Loucy (cell line): ENCODE data around the gene DNAI4.

Experiments
- H2AFZ ChIP-seq: fragments of 200-600 bp; sonication (generic); 2 replicates; pipeline ENCODE4 v1.6.0; 2016; ENCODE audit warnings: antibody characterized with exemption, mild to moderate bottlenecking, low read length, moderate library complexity
- H3F3A ChIP-seq: fragments of 200-600 bp; 2 replicates; pipeline ENCODE4 v1.6.0; 2016; ENCODE audit warnings: antibody characterized with exemption, low read depth, mild to moderate bottlenecking
- H3K27me3 ChIP-seq: fragments of 200-600 bp; sonication (generic); 2 replicates; pipeline ENCODE4 v1.6.1; 2014; ENCODE audit warnings: low read length, mild to moderate bottlenecking; ENCODE audit not compliant: insufficient read depth, poor library complexity, severe bottlenecking
- H3K36me3 ChIP-seq: fragments of 200-600 bp; sonication (generic); 2 replicates; pipeline ENCODE4 v1.6.1; 2016; ENCODE audit warnings: low read length; ENCODE audit not compliant: insufficient read depth
- H3K4me1 ChIP-seq: fragments of 200-600 bp; sonication (generic); 2 replicates; pipeline ENCODE4 v1.5.1; 2014; ENCODE audit warnings: low read length, mild to moderate bottlenecking; ENCODE audit not compliant: insufficient read depth, poor library complexity, severe bottlenecking
- H3K4me2 ChIP-seq: fragments of 200-600 bp; sonication (generic); 2 replicates; pipeline ENCODE4 v1.6.0; 2014; ENCODE audit warnings: antibody characterized with exemption, low read length, low read depth, mild to moderate bottlenecking; ENCODE audit not compliant: poor library complexity, severe bottlenecking
- H3K4me3 ChIP-seq: fragments of 200-600 bp; sonication (generic); 2 replicates; pipeline ENCODE4 v1.5.1; 2014; ENCODE audit warnings: low read length, mild to moderate bottlenecking, mixed read lengths; ENCODE audit not compliant: poor library complexity, severe bottlenecking
- H3K79me2 ChIP-seq: fragments of 200-600 bp; sonication (generic); 2 replicates; pipeline ENCODE4 v1.6.1; 2014; ENCODE audit warnings: low read length; ENCODE audit not compliant: insufficient read depth
- H3K9ac ChIP-seq: fragments of 200-600 bp; sonication (generic); 2 replicates; pipeline ENCODE4 v1.6.0; 2014; ENCODE audit warnings: mild to moderate bottlenecking, low read depth, low read length, moderate library complexity; ENCODE audit not compliant: poor library complexity, severe bottlenecking
- H3K9me2 ChIP-seq: fragments of 200-600 bp; sonication (generic); replicated peaks from 2 replicates; pipeline ENCODE4 v1.6.1; 2016; ENCODE audit warnings: low read depth, low read length, mixed read lengths
- H3K9me3 ChIP-seq: fragments of 200-600 bp; sonication (generic); 2 replicates; pipeline ENCODE4 v1.6.1; 2014; ENCODE audit warnings: mild to moderate bottlenecking, antibody characterized with exemption, low read length, low read depth; ENCODE audit not compliant: insufficient read depth
- H4K20me1 ChIP-seq: fragments of 200-600 bp; sonication (generic); 2 replicates; pipeline ENCODE4 v1.6.0; 2014; ENCODE audit warnings: antibody characterized with exemption, low read length, mild to moderate bottlenecking; ENCODE audit not compliant: insufficient read depth, poor library complexity, severe bottlenecking
- EZH2phosphoT487 ChIP-seq: fragments of 200-600 bp; IDR thresholded peaks from 2 replicates; pipeline ENCODE4 v1.6.1; 2018; ENCODE audit warnings: antibody characterized with exemption, mild to moderate bottlenecking, moderate library complexity, borderline replicate concordance
- TF ChIP-seq, protein P1 (sequence below): fragments of 200-600 bp; sonication (generic); conservative IDR thresholded peaks from 2 replicates; pipeline ENCODE4 v1.5.1; 2014; ENCODE audit warnings: mild to moderate bottlenecking, antibody characterized with exemption, low read length

DNAI4 gene

DNA sequence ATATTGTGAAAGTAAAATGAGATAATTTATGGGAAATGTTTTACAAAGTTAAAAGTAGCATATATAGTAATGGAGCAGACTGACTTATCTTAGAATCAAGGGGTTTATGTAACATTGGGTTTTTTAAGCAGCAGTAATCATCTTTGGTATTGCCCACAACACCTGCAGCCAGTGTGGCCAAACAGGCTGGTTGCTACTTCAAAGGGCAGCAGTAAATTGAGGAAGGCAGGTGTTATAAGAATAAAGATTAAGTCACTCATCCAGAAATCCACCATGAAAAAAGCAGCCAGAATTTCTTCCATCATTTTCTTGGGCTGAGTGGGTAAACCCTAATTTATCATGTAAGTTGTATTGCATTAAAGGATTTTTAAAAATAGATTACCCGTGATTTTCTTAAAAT lies 155.7 kb downstream of the DNAI4 start:
- no peaks in the 10 kb centered on the region; the same call in 1 of the 2 replicates for H3F3A ChIP-seq
- H3K9me3 ChIP-seq, result no peaks in the 10 kb centered on the region
- TF ChIP-seq EZH2phosphoT487, result no peak
- TF ChIP-seq, protein P1, sequence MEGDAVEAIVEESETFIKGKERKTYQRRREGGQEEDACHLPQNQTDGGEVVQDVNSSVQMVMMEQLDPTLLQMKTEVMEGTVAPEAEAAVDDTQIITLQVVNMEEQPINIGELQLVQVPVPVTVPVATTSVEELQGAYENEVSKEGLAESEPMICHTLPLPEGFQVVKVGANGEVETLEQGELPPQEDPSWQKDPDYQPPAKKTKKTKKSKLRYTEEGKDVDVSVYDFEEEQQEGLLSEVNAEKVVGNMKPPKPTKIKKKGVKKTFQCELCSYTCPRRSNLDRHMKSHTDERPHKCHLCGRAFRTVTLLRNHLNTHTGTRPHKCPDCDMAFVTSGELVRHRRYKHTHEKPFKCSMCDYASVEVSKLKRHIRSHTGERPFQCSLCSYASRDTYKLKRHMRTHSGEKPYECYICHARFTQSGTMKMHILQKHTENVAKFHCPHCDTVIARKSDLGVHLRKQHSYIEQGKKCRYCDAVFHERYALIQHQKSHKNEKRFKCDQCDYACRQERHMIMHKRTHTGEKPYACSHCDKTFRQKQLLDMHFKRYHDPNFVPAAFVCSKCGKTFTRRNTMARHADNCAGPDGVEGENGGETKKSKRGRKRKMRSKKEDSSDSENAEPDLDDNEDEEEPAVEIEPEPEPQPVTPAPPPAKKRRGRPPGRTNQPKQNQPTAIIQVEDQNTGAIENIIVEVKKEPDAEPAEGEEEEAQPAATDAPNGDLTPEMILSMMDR, result no peak
- H3K27me3 ChIP-seq, result no peaks in the 10 kb centered on the region
- H3K36me3 ChIP-seq, result no peaks in the 10 kb centered on the region
- H3K9ac ChIP-seq, result peak overlapping the region; percentile 45
- no peaks in the 10 kb centered on the region for H3K9me2 ChIP-seq
- H3K4me3 ChIP-seq, result peak overlapping the region; percentile 61
- H4K20me1 ChIP-seq, result no peaks in the 10 kb centered on the region
- no peak overlapping the region for H2AFZ ChIP-seq
- H3K79me2 ChIP-seq, result no peaks in the 10 kb centered on the region
- H3K4me2 ChIP-seq, result peak overlapping the region; percentile 67
- H3K4me1 ChIP-seq, result peaks cover 18% of the 10 kb centered on the region

GRCh38 chr1:66767626-66768025 lies 157.0 kb downstream of the DNAI4 start:
- H3K79me2 ChIP-seq, result no peaks in the 10 kb centered on the region
- H3K36me3 ChIP-seq, result no peaks in the 10 kb centered on the region
- no peaks in the 10 kb centered on the region for H3K9me2 ChIP-seq
- H3K4me2 ChIP-seq, result no peak overlapping the region
- no peak overlapping the region for H3K9ac ChIP-seq
- no peaks in the 10 kb centered on the region for H3K9me3 ChIP-seq
- no peaks in the 10 kb centered on the region for H4K20me1 ChIP-seq
- peaks cover 18% of the 10 kb centered on the region for H3K4me1 ChIP-seq
- TF ChIP-seq, protein P1, result no peak
- TF ChIP-seq EZH2phosphoT487, result no peak
- H3K27me3 ChIP-seq, result no peaks in the 10 kb centered on the region
- H2AFZ ChIP-seq, result no peak overlapping the region
- H3K4me3 ChIP-seq, result no peak overlapping the region
- H3F3A ChIP-seq, result no peaks in the 10 kb centered on the region; the same call in 1 of the 2 replicates

DNA sequence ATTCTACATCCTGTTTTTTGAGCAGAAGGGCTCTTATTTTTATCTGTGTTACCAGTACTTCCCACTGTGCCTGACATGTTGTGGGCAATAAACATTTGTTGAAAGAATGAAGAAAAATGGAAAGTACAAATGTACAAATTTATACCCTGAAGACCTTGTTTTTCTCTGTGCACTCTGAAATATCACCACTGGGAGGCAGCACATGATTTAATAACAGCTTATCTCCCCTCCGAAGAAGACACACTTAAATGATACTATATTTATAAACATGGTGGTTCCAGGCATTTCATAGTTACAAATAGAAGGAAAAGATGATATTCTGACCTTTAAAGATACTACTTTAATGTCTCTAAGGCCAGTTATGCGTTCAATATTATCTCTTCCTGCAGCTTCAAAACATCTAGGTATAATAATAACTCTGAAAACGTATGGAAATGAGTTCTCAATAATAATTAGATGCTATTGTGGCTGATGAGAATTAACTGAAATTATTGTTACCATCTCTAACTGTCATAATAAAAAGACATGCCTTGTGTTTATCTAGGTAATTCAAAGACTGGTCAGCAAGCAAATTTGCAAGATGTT lies 159.6 kb downstream of the DNAI4 start:
- Histone ChIP-seq H3K9me3 (no peaks in the 10 kb centered on the region), H3K79me2 (no peaks in the 10 kb centered on the region), H3K9ac (no peak overlapping the region), H4K20me1 (no peaks in the 10 kb centered on the region), H3K9me2 (no peaks in the 10 kb centered on the region), H3K4me2 (no peak overlapping the region), H3K4me1 (peaks cover 19% of the 10 kb centered on the region), H3K36me3 (no peaks in the 10 kb centered on the region), H3F3A (no peaks in the 10 kb centered on the region; the same call in 1 of the 2 replicates), H2AFZ (0 out of 2 replicates have a peak overlapping the region, but pooled peaks have one; percentile 23), H3K27me3 (no peaks in the 10 kb centered on the region), H3K4me3 (no peak overlapping the region)
- TF ChIP-seq, protein P1, result peak; percentile 96
- TF ChIP-seq EZH2phosphoT487, result no peak
